ENCODE measurements around the gene NPPC. TPM values are rescaled to one million over a fixed set of nuclear protein-coding genes. Genes with fewer than 3 reads are reported as not detected.

The NPPC gene
- polyA plus RNA-seq, 3 donors = not detected

GRCh38 chr2:231894566-231895380 lies 31.4 kb downstream of the NPPC start:
- H3K4me3 Mint-ChIP-seq = no peak overlapping the region
- peaks cover 3% of the 10 kb centered on the region for H3K4me1 Mint-ChIP-seq
- DNase-seq = no peak

DNA sequence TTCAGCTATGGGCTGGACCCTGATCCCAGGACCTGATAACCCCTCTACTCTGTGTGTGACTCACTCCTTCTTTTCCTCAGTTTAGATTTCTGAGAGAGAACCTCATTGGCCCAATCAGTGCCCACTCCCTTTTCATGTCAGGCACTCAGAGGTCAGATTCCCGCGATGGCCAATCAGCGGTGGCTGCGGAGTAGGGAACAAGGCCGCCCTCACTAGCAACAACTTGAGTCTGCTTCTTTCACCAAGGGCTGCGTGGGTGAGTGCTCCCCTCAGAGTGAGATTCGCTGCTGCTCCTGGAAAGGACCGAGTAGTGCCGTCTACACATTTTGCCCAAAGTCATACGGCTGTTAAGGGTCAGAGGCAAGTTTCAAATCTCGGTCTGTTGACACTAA lies 34.7 kb downstream of the NPPC start:
- H3K36me3 Mint-ChIP-seq = no peaks in the 10 kb centered on the region
- H3K9me3 Mint-ChIP-seq = peaks cover 0 to 1% (median 0%) of the 10 kb centered on the region in 7 donors
- TF ChIP-seq CTCF (IDR thresholded peaks at IDR 0.05) = no peak
- H3K4me2 ChIP-seq (replicated peaks; ENCODE audit: extremely low read depth, low read length, poor library complexity, severe bottlenecking) = no peak overlapping the region
- no peaks in the 10 kb centered on the region for H3K79me2 ChIP-seq (ENCODE audit: insufficient read depth, low read length)
- peaks cover 0 to 8% (median under 1%) of the 10 kb centered on the region in 3 donors for H3K27me3 Mint-ChIP-seq (ENCODE audit: low read depth in 3 of 3)
- no peaks in the 10 kb centered on the region for H3K4me1 ChIP-seq (ENCODE audit: control insufficient read depth in 1 of 2, insufficient read depth in 2 of 2, low read length in 2 of 2)
- H3K9ac ChIP-seq (ENCODE audit: insufficient read depth, low read length, poor library complexity, severe bottlenecking) = no peak overlapping the region
- intact Hi-C loops (cut with micrococcal nuclease) = no loop called here
- H3K4me3 ChIP-seq (replicated peaks in 1 of 3; ENCODE audit: low read depth in 2 of 3, low read length in 3 of 3) = no peak overlapping the region
- DNase-seq = no peak
- 90% methylated on average over 10 of the region's 11 CpGs for WGBS (ENCODE audit: insufficient coverage)
- no peaks in the 10 kb centered on the region for H3K9me3 ChIP-seq (replicated peaks in 1 of 2; ENCODE audit: control insufficient read depth in 1 of 2, insufficient read depth in 1 of 2, low read length in 2 of 2)
- H3K36me3 ChIP-seq (replicated peaks in 1 of 2; ENCODE audit: control insufficient read depth in 1 of 2, insufficient read depth in 2 of 2, low read length in 2 of 2) = no peaks in the 10 kb centered on the region
- H2AFZ ChIP-seq (ENCODE audit: insufficient read depth, low read depth, low read length, poor library complexity, severe bottlenecking) = no peak overlapping the region
- no peaks in the 10 kb centered on the region for H4K20me1 ChIP-seq (ENCODE audit: insufficient read depth, low read length)
- H3K4me1 Mint-ChIP-seq = peaks cover 3% of the 10 kb centered on the region
- H3K4me3 Mint-ChIP-seq = no peak overlapping the region
- H3K27ac Mint-ChIP-seq = no peak overlapping the region
- no peaks in the 10 kb centered on the region for H3K27me3 ChIP-seq (ENCODE audit: control insufficient read depth in 2 of 2, insufficient read depth in 2 of 2, low read length in 2 of 2)
- H3K27ac ChIP-seq (ENCODE audit: low read depth in 1 of 2, low read length in 2 of 2) = no peak overlapping the region

More at GRCh38 chr2:231894566-231895380, 31.4 kb downstream of the NPPC start:
- H3K27ac ChIP-seq (ENCODE audit: low read depth in 1 of 2, low read length in 2 of 2) = no peak overlapping the region
- H2AFZ ChIP-seq (ENCODE audit: insufficient read depth, low read depth, low read length, poor library complexity, severe bottlenecking) = no peak overlapping the region
- no peaks in the 10 kb centered on the region for H3K79me2 ChIP-seq (ENCODE audit: insufficient read depth, low read length)
- H3K9me3 ChIP-seq (replicated peaks in 1 of 2; ENCODE audit: control insufficient read depth in 1 of 2, insufficient read depth in 1 of 2, low read length in 2 of 2) = no peaks in the 10 kb centered on the region
- intact Hi-C loops (cut with micrococcal nuclease) = no loop called here
- H3K4me1 ChIP-seq (ENCODE audit: control insufficient read depth in 1 of 2, insufficient read depth in 2 of 2, low read length in 2 of 2) = no peaks in the 10 kb centered on the region
- no peaks in the 10 kb centered on the region for H3K36me3 Mint-ChIP-seq
- H4K20me1 ChIP-seq (ENCODE audit: insufficient read depth, low read length) = no peaks in the 10 kb centered on the region
- no peaks in the 10 kb centered on the region for H3K9me3 Mint-ChIP-seq
- WGBS (ENCODE audit: insufficient coverage) = 88% methylated on average over 9 of the region's 15 CpGs
- no peak overlapping the region for H3K4me3 ChIP-seq (replicated peaks in 1 of 3; ENCODE audit: low read depth in 2 of 3, low read length in 3 of 3)
- H3K27me3 ChIP-seq (ENCODE audit: control insufficient read depth in 2 of 2, insufficient read depth in 2 of 2, low read length in 2 of 2) = no peaks in the 10 kb centered on the region
- no peak overlapping the region for H3K4me2 ChIP-seq (replicated peaks; ENCODE audit: extremely low read depth, low read length, poor library complexity, severe bottlenecking)
- H3K27me3 Mint-ChIP-seq (ENCODE audit: low read depth in 3 of 3) = peaks cover 0 to 7% (median 0%) of the 10 kb centered on the region in 3 donors
- TF ChIP-seq CTCF (IDR thresholded peaks at IDR 0.05) = no peak
- H3K36me3 ChIP-seq (replicated peaks in 1 of 2; ENCODE audit: control insufficient read depth in 1 of 2, insufficient read depth in 2 of 2, low read length in 2 of 2) = no peaks in the 10 kb centered on the region
- no peak overlapping the region for H3K27ac Mint-ChIP-seq
- no peak overlapping the region for H3K9ac ChIP-seq (ENCODE audit: insufficient read depth, low read length, poor library complexity, severe bottlenecking)

All from CD14-positive monocyte (primary cell).